ENCODE results near the gene OR10H4. TPM values are rescaled to one million over a fixed set of nuclear protein-coding genes. Genes with fewer than 3 reads are reported as not detected.
A peak's percentile ranks its signal among the peaks of the same experiment; 100 is the strongest.
"Not testable (repeated sequence)": the region's sequence is repeated elsewhere in the genome, so short reads cannot be mapped to it uniquely, and the experiment has no call there.

OR10H4 gene, protein sequence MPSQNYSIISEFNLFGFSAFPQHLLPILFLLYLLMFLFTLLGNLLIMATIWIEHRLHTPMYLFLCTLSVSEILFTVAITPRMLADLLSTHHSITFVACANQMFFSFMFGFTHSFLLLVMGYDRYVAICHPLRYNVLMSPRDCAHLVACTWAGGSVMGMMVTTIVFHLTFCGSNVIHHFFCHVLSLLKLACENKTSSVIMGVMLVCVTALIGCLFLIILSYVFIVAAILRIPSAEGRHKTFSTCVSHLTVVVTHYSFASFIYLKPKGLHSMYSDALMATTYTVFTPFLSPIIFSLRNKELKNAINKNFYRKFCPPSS
- total RNA-seq = not detected

DNA sequence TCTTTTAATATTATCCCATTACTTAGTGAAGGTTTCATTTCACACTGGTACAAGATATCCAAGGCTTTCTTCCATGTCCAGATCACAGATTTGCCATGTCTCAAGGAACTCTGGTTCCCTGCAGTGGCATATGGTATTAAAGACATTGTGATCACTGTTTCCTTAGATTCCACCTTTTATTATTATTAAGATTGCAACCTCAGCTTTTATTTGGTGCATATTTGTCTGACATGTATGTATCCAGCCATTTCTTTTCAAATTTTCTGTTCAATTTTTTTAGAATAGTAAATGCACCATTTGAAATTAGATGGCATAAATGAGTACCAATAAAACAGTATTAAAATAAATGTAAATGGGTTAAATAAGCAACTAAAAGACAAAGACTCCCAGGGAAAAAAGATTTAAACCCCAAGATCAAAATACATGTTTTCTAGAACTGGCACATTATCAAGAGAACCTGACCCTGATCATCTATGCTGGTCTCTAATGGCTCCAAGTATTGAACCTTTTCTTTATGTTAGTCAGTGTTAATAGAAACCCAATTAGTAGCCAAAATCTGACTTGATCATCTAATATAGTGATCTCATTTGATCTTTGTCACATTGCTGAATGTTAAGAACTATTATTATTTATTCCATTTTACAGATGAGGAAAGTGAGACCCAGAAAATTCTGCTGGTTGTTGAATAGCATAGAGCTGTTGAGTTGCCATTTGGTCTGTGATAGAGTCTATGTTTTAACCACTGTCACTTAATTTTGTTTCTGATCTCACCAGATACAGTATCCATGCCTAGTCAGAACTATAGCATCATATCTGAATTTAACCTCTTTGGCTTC, at the start of gene OR10H4:
OR10H4 (plus strand) TSS at position 786 of the 836 bp plus-strand sequence; CDS start at position 786, 0 bp downstream.
- no peaks in the 10 kb centered on the region for H3K36me3 ChIP-seq
- H3K4me1 ChIP-seq = no peaks in the 10 kb centered on the region
- TF ChIP-seq POLR2A (IDR thresholded peaks at IDR 0.05) (no peak), EP300 (IDR thresholded peaks at IDR 0.05) (no peak), POLR2AphosphoS5 (IDR thresholded peaks at IDR 0.05) (no peak)
- TF ChIP-seq, protein P1, sequence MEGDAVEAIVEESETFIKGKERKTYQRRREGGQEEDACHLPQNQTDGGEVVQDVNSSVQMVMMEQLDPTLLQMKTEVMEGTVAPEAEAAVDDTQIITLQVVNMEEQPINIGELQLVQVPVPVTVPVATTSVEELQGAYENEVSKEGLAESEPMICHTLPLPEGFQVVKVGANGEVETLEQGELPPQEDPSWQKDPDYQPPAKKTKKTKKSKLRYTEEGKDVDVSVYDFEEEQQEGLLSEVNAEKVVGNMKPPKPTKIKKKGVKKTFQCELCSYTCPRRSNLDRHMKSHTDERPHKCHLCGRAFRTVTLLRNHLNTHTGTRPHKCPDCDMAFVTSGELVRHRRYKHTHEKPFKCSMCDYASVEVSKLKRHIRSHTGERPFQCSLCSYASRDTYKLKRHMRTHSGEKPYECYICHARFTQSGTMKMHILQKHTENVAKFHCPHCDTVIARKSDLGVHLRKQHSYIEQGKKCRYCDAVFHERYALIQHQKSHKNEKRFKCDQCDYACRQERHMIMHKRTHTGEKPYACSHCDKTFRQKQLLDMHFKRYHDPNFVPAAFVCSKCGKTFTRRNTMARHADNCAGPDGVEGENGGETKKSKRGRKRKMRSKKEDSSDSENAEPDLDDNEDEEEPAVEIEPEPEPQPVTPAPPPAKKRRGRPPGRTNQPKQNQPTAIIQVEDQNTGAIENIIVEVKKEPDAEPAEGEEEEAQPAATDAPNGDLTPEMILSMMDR (IDR thresholded peaks at IDR 0.05) = no peak
- H3K27ac ChIP-seq = no peak within 1 kb of the TSS
- DNase-seq (ENCODE audit: low spot score in 2 of 2) = no peak
- peaks cover 7% of the 10 kb centered on the region for H3K27me3 ChIP-seq
- H3K9me3 ChIP-seq = peaks cover 16% of the 10 kb centered on the region
- no peak within 1 kb of the TSS for H3K4me3 ChIP-seq

DNA sequence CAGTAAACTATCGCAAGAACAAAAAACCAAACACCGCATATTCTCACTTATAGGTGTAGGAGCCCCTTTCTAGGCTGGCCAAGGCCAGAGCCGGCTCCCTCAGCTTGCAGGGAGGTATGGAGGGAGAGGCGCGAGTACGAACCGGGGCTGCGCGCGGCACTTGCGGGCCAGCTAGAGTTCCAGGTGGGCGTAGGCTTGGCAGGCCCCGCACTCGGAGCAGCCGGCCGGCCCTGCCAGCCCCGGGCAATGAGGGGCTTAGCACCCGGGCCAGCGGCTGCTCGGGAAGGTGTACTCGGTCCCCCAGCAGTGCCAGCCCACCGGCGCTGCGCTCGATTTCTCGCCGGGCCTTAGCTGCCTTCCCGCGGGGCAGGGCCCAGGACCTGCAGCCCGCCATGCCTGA, 49.2 kb upstream of the OR10H4 start:
- H3K36me3 ChIP-seq; H3K27ac ChIP-seq; DNase-seq (ENCODE audit: low spot score in 2 of 2); H3K4me1 ChIP-seq; H3K9me3 ChIP-seq: not testable (repeated sequence)
- 14% methylated on average over 21 of the region's 30 CpGs for WGBS
- Histone ChIP-seq H3K4me3 (peak overlapping the region; percentile 16), H3K27me3 (peaks cover 28% of the 10 kb centered on the region)

DNA sequence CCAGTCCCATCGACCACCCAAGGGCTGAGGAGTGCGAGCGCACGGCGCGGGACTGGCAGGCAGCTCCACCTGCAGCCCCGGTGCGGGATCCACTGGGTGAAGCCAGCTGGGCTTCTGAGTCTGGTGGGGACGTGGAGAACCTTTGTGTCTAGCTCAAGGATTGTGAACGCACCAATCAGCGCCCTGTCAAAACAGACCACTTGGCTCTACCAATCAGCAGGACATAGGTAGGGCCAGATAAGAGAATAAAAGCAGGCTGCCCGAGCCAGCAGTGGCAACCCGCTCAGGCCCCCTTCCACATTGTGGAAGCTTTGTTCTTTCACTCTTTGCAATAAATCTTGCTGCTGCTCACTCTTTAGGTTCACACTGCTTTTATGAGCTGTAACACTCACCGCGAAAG, 48.8 kb upstream of the OR10H4 start:
- H3K4me3 ChIP-seq; DNase-seq (ENCODE audit: low spot score in 2 of 2); H3K27ac ChIP-seq; H3K4me1 ChIP-seq; H3K9me3 ChIP-seq; H3K36me3 ChIP-seq: not testable (repeated sequence)
- WGBS = 20% methylated on average over 14 of the region's 15 CpGs
- H3K27me3 ChIP-seq = peaks cover 31% of the 10 kb centered on the region

DNA sequence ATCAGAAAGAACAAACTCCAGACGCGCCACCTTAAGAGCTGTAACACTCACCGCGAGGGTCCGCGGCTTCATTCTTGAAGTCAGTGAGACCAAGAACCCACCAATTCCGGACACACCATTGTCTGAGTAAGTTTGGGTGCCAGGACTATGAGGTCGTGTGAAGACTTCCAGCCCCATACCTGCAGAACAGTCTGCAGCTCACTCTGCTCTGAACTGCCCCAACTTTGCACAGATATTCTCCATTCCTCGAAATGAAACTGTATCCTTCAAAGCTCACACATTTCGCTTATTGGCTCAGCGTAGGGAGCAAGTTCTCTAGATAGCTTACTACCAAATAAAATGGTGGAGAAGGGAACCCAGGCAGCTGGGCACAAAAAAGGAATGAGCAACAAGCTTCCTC, 48.3 kb upstream of the OR10H4 start:
- DNase-seq (ENCODE audit: low spot score in 2 of 2) = no peak
- Histone ChIP-seq H3K4me1 (peaks cover 4% of the 10 kb centered on the region), H3K36me3 (no peaks in the 10 kb centered on the region), H3K27me3 (peaks cover 31% of the 10 kb centered on the region), H3K9me3 (peaks cover 3% of the 10 kb centered on the region), H3K27ac (no peak overlapping the region), H3K4me3 (no peak overlapping the region)
- WGBS = 78% methylated on average over 8 of the region's 11 CpGs
- no peak for TF ChIP-seq POLR2AphosphoS5 (IDR thresholded peaks at IDR 0.05)
- TF ChIP-seq, protein P1 (IDR thresholded peaks at IDR 0.05) = no peak
- TF ChIP-seq POLR2A (IDR thresholded peaks at IDR 0.05) = no peak
- TF ChIP-seq EP300 (IDR thresholded peaks at IDR 0.05) = no peak

DNA sequence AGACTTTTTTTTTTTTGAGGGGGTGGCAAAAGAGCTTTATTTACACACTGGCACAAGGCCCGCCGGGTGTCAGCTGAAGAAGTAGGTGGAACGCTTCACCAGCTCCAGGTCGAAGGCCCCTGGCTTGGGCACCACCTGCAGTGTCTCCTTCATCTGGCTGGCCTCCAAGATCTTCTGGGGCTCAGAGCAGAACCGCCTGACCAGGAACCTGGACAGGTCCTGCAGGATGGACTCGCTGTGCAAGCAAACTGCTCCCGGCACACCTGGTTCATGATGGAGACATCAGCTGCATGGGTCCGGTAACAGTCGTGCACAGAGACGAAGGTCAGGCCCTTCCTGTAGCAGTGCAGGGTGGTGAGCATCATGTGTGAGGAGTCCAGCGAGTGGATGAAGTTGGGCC, 46.6 kb upstream of the OR10H4 start:
- TF ChIP-seq POLR2AphosphoS5 (IDR thresholded peaks at IDR 0.05) = no peak
- TF ChIP-seq EP300 (IDR thresholded peaks at IDR 0.05) = no peak
- TF ChIP-seq, protein P1 (IDR thresholded peaks at IDR 0.05) = no peak
- no peak for TF ChIP-seq POLR2A (IDR thresholded peaks at IDR 0.05)
- H3K4me3 ChIP-seq = no peak overlapping the region
- H3K9me3 ChIP-seq = peaks cover 3% of the 10 kb centered on the region
- peaks cover 41% of the 10 kb centered on the region for H3K27me3 ChIP-seq
- H3K36me3 ChIP-seq = no peaks in the 10 kb centered on the region
- no peak for DNase-seq (ENCODE audit: low spot score in 2 of 2)
- WGBS = 87% methylated on average over 7 of the region's 11 CpGs
- H3K27ac ChIP-seq = no peak overlapping the region
- peaks cover 4% of the 10 kb centered on the region for H3K4me1 ChIP-seq

DNA sequence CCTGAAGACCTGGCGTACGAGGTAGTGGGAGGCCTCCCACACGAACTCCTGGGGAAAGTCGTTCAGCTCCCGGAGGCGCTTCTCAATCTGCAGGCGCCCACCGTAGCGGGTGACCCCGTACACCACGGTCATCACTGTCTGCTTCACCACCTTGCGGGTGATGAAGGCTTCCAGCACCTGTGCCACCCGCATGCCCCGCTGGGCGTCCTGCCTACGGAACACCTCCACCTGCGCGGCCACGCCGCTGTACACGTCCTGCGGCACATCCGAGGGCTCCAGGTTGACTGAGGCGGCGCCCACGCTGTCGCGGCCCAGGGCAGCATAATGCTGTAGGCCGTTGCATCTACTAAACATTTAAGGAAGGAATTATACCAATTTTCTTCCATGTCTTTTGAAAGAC, 45.9 kb upstream of the OR10H4 start:
- H3K27ac ChIP-seq; H3K36me3 ChIP-seq; H3K4me3 ChIP-seq; DNase-seq (ENCODE audit: low spot score in 2 of 2); H3K9me3 ChIP-seq; H3K4me1 ChIP-seq: not testable (repeated sequence)
- WGBS = 91% methylated on average over 18 of the region's 29 CpGs
- H3K27me3 ChIP-seq = peaks cover 36% of the 10 kb centered on the region
